ENCODE data around the gene DNAH10. TPM values are rescaled to one million over a fixed set of nuclear protein-coding genes. Genes with fewer than 3 reads are reported as not detected.
"Not testable (repeated sequence)": the region's sequence is repeated elsewhere in the genome, so short reads cannot be mapped to it uniquely, and the experiment has no call there.

The DNAH10 gene
- total RNA-seq, 1 donor from 2014 or later: 0.99 TPM

- no peak for DNase-seq
These were observed 174.4 kb downstream of the DNAH10 start for GRCh38 chr12:123936471-123936870.

DNA sequence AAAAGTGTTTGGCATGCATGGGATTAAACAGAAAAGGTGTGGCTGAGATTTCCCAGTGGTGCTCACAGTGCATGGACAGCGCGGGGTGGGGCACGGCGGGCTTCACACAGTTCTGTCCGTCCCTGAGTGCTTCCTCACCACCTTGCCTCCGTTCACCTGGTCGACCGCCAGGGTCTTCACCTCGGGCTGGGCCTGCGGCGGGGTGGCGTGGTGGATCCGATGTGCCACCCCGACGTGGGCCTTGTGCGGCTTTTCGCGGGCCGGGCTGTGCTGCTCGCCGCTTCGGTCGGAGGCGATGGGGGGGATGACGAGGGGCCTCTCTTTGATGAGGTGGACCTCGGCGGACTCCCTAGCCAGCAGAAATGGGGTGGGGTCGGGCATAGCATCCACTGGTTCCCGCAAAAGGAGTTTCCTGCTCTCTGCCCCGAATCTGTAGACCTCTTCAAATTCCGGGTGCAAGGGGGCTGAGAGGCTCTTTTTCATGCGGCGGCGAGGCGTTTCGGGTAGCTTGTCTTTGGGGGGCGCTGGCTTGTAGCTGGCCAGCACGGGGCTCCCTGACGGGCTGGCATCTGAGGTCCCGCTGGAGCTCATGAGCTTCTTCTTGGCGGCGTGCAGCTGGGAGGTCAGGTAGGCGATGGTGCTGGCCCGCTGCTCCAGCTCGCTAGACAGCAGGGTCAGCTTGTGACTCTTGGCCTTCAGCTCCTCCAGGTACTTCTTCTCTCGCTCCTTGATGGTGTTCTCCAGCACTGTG lies 175.0 kb downstream of the DNAH10 start:
- no peak for DNase-seq

DNA sequence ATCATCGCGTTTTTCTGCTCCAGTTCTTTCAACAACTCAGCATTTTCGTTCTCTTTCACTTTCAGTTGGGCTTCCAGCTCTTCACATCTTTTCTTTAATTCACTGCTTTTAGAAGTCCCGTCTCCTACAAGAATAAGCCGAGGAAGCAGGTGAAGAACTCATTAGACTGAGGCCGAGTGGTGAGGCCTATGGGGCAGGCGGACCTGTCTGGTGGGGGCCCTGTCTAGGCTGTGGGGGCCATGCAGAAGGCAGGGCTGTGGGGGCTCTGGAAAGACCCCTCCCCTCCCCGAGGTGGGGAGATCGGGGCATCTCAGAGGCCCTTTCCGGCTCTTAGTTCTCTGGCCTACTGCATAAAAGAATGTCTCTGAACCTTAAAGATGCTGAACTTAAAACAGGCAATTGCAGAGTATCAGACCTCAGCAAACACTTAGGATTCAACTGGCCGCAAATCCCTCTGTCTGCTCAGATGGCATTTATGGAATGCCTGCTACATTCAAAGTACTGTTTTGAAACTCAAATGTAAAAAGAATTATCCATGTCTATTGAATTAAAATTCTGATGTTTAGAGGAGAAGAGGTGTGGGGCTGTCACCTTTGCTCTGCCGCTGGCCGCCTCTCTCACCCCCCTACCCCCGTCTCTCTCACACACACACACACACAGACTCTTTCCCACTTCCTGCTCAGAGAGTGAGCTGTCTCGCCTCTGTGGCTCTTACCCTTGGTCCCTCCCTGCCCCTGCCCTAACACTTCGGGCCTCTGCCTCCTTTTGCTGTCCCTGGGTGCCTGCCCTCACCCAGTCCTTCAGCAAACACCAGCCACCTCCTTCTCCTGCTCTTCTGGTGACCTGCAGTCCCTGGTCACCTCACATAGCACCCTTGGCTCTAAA lies 175.8 kb downstream of the DNAH10 start:
- no peak for DNase-seq

GRCh38 chr12:123938679-123939480 lies 176.8 kb downstream of the DNAH10 start:
- DNase-seq: no peak

DNA sequence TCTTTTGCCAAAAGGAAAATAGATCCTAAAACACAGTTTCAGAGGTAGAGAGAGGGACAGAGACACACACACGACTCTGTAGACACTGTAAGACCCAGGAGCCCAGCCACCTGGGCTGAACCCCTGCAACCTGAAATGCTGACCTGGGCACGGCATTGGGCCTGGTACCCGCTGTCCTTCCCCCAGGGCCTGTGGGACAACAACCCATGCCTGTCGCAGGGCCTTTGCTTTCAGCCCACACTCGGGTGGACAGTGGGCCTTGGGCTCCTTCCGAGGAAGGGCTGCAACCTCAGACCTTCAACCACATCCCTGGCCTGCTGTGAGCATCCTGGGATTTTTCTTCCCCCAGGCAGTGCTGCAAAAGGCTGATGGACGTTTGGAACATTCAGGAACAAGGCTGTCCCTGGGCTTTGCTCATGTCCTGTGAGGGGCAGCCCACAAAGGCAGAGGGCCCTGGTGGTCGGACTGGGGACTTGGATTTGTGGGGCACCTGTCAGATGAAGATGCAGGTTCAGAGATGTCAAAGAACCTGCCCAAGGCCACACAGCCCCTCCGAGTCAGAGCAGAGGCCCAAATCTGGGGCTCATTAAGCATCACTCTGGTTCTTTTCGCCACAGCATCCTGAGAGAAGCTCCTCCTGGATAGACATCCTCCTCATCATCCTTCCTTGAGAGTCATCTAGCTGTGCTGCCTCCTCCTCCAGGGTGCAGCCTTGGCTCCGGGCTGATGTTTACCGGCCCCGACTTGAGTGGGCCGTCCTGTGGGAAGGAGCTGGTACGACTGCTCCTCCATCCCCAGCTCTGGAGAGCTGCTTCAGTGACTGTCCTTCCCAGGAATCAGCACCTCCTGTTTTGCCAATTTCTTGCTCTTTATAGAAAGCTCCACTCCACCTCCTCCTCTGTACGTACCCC lies 177.9 kb downstream of the DNAH10 start:
- DNase-seq: no peak

DNA sequence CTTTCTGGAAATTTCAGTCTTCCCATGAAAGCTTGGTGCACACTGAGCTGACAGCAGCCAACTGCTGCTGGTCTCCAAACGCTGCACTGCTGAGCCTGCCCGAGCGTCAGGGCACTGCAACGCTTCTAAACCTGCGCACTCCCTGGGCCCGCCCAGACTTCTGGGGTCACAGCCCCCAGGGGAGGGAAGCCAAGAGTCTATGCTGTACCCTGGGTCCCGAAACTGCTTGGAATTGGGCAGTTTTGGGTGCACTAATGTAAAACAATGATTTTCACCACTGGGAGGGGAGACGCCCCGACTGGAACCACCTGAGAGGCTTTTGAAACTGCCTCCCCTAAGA lies 178.5 kb downstream of the DNAH10 start:
- DNase-seq: no peak

DNA sequence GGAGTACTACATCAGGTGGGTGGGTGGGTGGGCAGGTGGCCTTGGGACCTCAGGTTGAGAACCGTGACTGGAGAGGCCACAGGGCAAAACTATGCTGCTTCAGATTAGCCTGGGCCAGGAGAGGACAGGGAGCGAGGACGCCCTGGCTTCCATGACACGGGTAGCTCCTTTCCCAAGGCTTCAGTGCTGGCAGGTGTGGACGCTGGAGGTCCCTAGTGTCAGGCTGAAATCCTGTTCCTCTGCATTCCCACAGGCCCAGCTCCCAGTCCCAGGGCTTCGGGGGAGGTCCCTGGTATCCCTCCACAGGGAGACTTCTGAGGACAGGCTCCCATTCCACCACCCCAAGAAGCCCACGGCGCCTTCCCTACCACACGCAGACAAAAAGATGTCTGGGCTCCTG lies 178.9 kb downstream of the DNAH10 start:
- no peak for DNase-seq

- DNase-seq: no peak
These were observed 179.6 kb downstream of the DNAH10 start for GRCh38 chr12:123941624-123942237.

- DNase-seq: no peak
These were observed 180.1 kb downstream of the DNAH10 start for GRCh38 chr12:123942238-123942653.

- no peak for DNase-seq
These were observed 181.0 kb downstream of the DNAH10 start for GRCh38 chr12:123942911-123943648.

- DNase-seq: no peak
These were observed 181.7 kb downstream of the DNAH10 start for GRCh38 chr12:123943816-123944215.

DNA sequence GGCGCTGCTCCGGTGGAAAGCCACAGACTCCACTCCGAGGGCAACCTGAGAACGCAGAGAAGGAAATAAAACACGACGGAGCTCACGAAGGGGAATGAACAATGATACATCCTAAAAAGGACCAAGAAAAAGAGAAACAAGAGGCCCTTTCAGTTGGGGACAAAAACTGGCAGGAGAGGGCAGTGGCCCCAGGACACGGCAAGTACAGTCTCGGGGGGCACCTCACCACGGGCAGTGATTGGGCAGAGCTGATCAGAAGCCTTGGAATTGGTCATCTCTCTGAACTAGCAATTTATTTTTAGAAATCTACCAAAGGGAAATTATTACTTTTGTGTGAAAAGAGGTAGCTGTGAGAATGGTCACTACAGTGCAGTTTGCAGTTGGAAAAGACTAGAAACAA lies 182.6 kb downstream of the DNAH10 start:
- DNase-seq: no peak

DNA sequence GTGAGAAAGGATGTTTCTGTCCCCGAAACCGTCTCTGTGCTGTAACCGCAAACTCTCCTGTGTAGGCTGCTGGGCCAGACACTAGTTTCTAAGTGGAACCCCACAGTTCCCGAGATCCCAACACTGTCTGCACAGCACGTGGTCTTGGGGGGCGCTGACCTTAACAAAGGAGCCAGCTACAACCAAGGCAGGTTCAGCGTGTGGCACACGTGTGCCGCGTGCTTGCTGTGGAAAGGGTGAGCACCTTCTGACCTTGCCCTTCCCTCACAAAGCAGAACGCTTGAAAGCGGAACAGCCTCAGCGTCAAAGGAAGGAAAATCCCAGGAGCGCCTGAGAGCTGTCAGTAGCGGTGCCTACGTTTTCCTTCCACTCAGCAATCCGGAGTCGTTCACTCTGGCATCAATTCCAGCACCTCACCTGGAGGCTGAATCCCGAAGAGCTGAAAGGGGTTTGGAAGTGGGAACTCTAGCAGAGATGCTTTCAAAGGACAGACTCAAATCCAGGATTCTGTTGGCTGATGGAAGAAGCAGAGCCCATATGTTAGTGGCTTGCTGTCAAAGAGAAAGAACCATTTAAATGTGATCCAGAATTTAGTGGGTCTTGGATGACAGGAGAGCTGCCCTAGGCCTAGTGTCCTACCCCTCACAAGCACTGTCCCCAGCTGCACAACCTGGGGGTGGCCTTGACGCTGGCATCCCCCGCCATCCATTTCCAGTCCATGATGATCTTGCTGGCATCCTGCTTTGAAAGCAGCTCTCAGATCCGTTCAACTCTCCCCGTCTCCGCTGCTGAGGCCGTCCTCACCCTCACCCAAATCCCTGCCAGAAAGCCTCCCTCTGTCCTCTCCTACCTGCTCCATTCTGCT lies 183.4 kb downstream of the DNAH10 start:
- DNase-seq: no peak

DNA sequence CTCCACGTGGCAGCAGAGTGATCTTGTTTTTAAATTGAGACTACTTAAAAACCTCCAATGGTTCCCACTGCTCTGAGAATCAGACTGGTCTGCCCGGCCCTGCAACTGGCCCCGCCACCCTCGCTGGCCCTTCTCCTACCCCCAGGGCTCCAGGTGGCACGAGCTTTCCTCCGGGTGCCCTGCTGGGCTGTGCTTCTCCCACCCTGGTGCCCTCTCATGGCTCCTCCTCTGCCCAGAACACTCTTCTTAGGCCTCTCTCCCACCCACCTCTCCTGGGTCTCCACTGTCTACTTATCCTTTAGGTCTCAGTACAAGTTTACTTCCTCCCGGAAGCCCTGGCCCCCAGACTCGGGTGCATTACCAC lies 184.0 kb downstream of the DNAH10 start:
- DNase-seq: no peak

- not testable (repeated sequence) for DNase-seq
These were observed 184.7 kb downstream of the DNAH10 start for GRCh38 chr12:123946516-123947505.

GRCh38 chr12:123947531-123947930 lies 185.4 kb downstream of the DNAH10 start:
- DNase-seq: not testable (repeated sequence)

GRCh38 chr12:123948401-123948795 lies 186.3 kb downstream of the DNAH10 start:
- no peak for DNase-seq
